DND-41 (cell line): ENCODE results near the gene CD200.

Experiments
- CTCF ChIP-seq: IDR thresholded peaks from 2 replicates; pipeline ENCODE4 v1.5.1; 2012; ENCODE audit warnings: borderline replicate concordance, low read length, moderate library complexity, mild to moderate bottlenecking; ENCODE audit not compliant: poor library complexity, severe bottlenecking; ENCODE audit errors: extremely low read depth
- EZH2 ChIP-seq: IDR thresholded peaks from 3 replicates; pipeline ENCODE4 v1.6.1; 2012; ENCODE audit warnings: borderline replicate concordance, low read depth, mild to moderate bottlenecking, moderate library complexity, low read length, inconsistent platforms; ENCODE audit not compliant: severe bottlenecking

GRCh38 chr3:112307557-112307956 is 25.4 kb upstream of the CD200 start:
- TF ChIP-seq CTCF (no peak), EZH2 (no peak)
